Mononuclear cell (primary cell): ENCODE measurements around the gene NCBP3. TPM values are rescaled to one million over a fixed set of nuclear protein-coding genes. Genes with fewer than 3 reads are reported as not detected.
"Not testable (repeated sequence)": the region's sequence is repeated elsewhere in the genome, so short reads cannot be mapped to it uniquely, and the experiment has no call there.

Source experiments
- H3K27me3 ChIP-seq: 2 replicates; pipeline ENCODE4 v1.6.0; 2011; ENCODE audit warnings: low read length, control low read depth; ENCODE audit not compliant: insufficient read depth
- H3K4me1 ChIP-seq: 2 replicates; pipeline ENCODE4 v1.5.1; 2011; ENCODE audit warnings: mild to moderate bottlenecking, low read length, control low read depth; ENCODE audit not compliant: insufficient read depth
- H3K4me3 ChIP-seq: 2 replicates; pipeline ENCODE4 v1.5.1; 2011; ENCODE audit warnings: mild to moderate bottlenecking, low read length, moderate library complexity
- H3K9me3 ChIP-seq: 2 replicates; pipeline ENCODE4 v1.5.1; 2011; ENCODE audit warnings: low read depth, mild to moderate bottlenecking, control low read depth, low read length
- total RNA-seq: library from RNA; depleted of rRNA; stranded (reverse); fragments of >200 nt; gene quantifications from one replicate; pipeline ENCODE4 v1.2.3, GENCODE V29; 2012

Gene NCBP3
- total RNA-seq, 1 donor, result 24.1 TPM

GRCh38 chr17:3799181-3799945 is 46.7 kb downstream of the NCBP3 start:
- Histone ChIP-seq H3K27me3 (no peaks in the 10 kb centered on the region), H3K4me3 (no peak overlapping the region), H3K9me3 (no peaks in the 10 kb centered on the region), H3K4me1 (peaks cover 79% of the 10 kb centered on the region)

- no peak overlapping the region for H3K4me3 ChIP-seq
- no peaks in the 10 kb centered on the region for H3K27me3 ChIP-seq
- H3K4me1 ChIP-seq, result peaks cover 72% of the 10 kb centered on the region
- no peaks in the 10 kb centered on the region for H3K9me3 ChIP-seq
Observed at GRCh38 chr17:3798273-3799180, 47.5 kb downstream of the NCBP3 start.

GRCh38 chr17:3796822-3797170 is 49.2 kb downstream of the NCBP3 start:
- no peak overlapping the region for H3K4me3 ChIP-seq
- no peaks in the 10 kb centered on the region for H3K27me3 ChIP-seq
- no peaks in the 10 kb centered on the region for H3K9me3 ChIP-seq
- H3K4me1 ChIP-seq, result peaks cover 55% of the 10 kb centered on the region

GRCh38 chr17:3796110-3796821 is 49.8 kb downstream of the NCBP3 start:
- Histone ChIP-seq H3K9me3 (no peaks in the 10 kb centered on the region), H3K27me3 (no peaks in the 10 kb centered on the region), H3K4me3 (no peak overlapping the region), H3K4me1 (peaks cover 54% of the 10 kb centered on the region)

GRCh38 chr17:3795390-3796102 is 50.5 kb downstream of the NCBP3 start:
- Histone ChIP-seq H3K4me1 (peaks cover 54% of the 10 kb centered on the region), H3K9me3 (no peaks in the 10 kb centered on the region), H3K27me3 (no peaks in the 10 kb centered on the region), H3K4me3 (no peak overlapping the region)

GRCh38 chr17:3794557-3795389 is 51.3 kb downstream of the NCBP3 start:
- peaks cover 54% of the 10 kb centered on the region for H3K4me1 ChIP-seq
- H3K9me3 ChIP-seq, result no peaks in the 10 kb centered on the region
- H3K4me3 ChIP-seq, result no peak overlapping the region
- no peaks in the 10 kb centered on the region for H3K27me3 ChIP-seq

GRCh38 chr17:3794152-3794551 is 51.9 kb downstream of the NCBP3 start:
- H3K4me3 ChIP-seq, H3K9me3 ChIP-seq: not testable (repeated sequence)
- H3K4me1 ChIP-seq, result peaks cover 48% of the 10 kb centered on the region

GRCh38 chr17:3793258-3793657 is 52.8 kb downstream of the NCBP3 start:
- not testable (repeated sequence) for H3K4me3 ChIP-seq, H3K9me3 ChIP-seq, H3K27me3 ChIP-seq
- peaks cover 44% of the 10 kb centered on the region for H3K4me1 ChIP-seq

More at GRCh38 chr17:3794152-3794551, 51.9 kb downstream of the NCBP3 start:
- H3K27me3 ChIP-seq, result not testable (repeated sequence)

- no peaks in the 10 kb centered on the region for H3K27me3 ChIP-seq
- no peak overlapping the region for H3K4me3 ChIP-seq
- H3K4me1 ChIP-seq, result peaks cover 43% of the 10 kb centered on the region
- no peaks in the 10 kb centered on the region for H3K9me3 ChIP-seq
Observed at GRCh38 chr17:3792481-3792880, 53.6 kb downstream of the NCBP3 start.

GRCh38 chr17:3788200-3788599 is 57.8 kb downstream of the NCBP3 start:
- H3K4me3 ChIP-seq, result no peak overlapping the region
- H3K27me3 ChIP-seq, result no peaks in the 10 kb centered on the region
- no peaks in the 10 kb centered on the region for H3K9me3 ChIP-seq
- peaks cover 27% of the 10 kb centered on the region for H3K4me1 ChIP-seq

GRCh38 chr17:3785323-3785722 is 60.7 kb downstream of the NCBP3 start:
- H3K27me3 ChIP-seq, H3K9me3 ChIP-seq, H3K4me3 ChIP-seq: not testable (repeated sequence)
- peaks cover 13% of the 10 kb centered on the region for H3K4me1 ChIP-seq

GRCh38 chr17:3782751-3783150 is 63.3 kb downstream of the NCBP3 start:
- H3K4me3 ChIP-seq, result no peak overlapping the region
- H3K9me3 ChIP-seq, result no peaks in the 10 kb centered on the region
- no peaks in the 10 kb centered on the region for H3K4me1 ChIP-seq
- H3K27me3 ChIP-seq, result no peaks in the 10 kb centered on the region

GRCh38 chr17:3780986-3781385 is 65.1 kb downstream of the NCBP3 start:
- H3K4me1 ChIP-seq, result no peaks in the 10 kb centered on the region
- H3K4me3 ChIP-seq, result no peak overlapping the region
- H3K27me3 ChIP-seq, result no peaks in the 10 kb centered on the region

More at GRCh38 chr17:3780986-3781385, 65.1 kb downstream of the NCBP3 start:
- H3K9me3 ChIP-seq, result no peaks in the 10 kb centered on the region
